ENCODE data around the gene TAMALIN.
A peak's percentile ranks its signal among the peaks of the same experiment; 100 is the strongest.

TAMALIN gene

DNA sequence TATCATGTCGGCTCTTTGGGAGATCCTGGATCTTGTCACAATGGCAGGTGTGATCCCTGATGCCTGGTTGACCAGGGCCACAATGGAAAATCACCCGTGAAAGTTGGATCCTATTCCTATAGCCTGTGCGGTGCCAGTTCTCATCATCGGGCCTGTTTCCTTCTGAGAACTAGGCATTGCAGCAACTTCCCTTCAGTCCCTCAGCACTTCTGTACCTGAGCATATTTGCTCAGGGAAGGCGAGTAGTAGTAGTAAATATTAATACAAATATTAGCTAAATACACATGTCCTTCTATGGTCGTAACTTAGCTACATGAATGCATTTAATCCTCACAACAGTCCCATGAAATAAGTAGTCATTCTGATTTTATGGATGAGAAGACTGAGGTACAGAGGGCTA, 22.1 kb upstream of the TAMALIN start:
- DNase-seq (ENCODE audit: low read depth) = no peak

DNA sequence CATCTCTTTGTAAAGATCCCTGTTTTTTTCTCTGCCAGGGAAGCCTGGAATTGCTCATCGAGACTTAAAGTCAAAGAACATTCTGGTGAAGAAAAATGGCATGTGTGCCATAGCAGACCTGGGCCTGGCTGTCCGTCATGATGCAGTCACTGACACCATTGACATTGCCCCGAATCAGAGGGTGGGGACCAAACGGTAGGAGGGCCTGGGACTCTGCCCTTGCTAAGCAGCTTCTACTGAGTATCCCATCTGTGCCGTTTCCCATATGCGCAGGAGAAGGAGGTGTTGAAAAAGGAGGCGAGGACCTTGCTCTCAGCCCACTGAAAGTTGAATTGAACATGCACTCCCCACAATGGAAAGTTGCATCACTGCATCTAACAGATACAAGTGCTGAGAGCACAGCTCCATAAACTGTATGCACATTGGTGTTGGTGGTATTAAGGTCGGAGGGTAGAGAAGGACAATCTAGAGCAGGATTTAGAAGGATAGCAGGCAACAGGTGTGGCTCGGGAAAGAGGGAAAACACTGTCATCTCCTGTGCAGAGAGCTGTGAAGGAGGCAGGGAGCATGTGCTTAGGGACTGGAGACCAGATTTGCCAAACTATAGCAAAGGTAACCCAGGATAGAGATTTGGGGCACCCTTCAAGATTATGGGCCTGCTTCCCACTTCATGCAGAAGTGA, 21.5 kb upstream of the TAMALIN start:
- no peak for DNase-seq (ENCODE audit: low read depth)

DNA sequence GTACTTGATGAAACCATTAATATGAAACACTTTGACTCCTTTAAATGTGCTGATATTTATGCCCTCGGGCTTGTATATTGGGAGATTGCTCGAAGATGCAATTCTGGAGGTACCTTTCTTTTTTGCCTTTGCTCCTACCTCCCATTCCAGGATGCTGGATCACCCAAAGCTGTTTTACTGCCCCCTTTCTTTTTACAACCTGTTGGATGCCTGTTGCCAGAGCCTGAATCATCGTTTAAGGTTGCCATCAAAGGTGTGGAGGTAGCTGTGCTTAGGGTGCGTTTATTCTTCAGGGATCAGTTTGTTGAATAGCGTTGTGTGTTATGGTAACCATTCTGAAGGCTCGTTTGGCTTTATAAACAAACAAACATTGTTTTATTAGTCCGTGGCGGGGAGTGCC, 19.9 kb upstream of the TAMALIN start:
- DNase-seq (ENCODE audit: low read depth) = no peak

DNA sequence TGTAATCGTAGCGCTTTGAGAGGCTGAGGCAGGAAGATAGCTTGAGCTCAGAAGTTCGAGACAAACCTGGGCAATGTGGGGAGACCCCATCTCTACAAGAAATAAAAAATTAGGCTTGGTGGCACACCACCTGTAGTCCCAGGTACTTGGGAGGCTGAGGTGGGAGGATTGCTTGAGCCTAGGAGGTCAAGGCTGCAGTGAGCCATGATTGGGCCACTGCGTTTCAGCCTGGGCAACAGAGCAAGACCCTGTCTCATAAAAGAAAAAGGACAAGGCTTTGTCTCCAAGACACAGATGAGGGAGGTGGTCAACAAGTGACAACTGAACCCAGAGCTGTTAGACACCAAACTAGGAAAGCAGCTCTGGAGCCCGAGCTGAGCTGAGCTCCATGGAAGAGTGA, 14.5 kb upstream of the TAMALIN start:
- DNase-seq (ENCODE audit: low read depth) = no peak

DNA sequence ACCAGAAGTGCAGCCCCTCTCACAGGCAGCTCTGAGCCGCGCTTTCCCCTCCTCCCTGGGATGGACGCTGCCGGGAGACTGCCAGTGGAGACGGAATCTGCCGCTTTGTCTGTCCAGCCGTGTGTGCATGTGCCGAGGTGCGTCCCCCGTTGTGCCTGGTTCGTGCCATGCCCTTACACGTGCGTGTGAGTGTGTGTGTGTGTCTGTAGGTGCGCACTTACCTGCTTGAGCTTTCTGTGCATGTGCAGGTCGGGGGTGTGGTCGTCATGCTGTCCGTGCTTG, 12.3 kb upstream of the TAMALIN start:
- no peak for DNase-seq (ENCODE audit: low read depth)

DNA sequence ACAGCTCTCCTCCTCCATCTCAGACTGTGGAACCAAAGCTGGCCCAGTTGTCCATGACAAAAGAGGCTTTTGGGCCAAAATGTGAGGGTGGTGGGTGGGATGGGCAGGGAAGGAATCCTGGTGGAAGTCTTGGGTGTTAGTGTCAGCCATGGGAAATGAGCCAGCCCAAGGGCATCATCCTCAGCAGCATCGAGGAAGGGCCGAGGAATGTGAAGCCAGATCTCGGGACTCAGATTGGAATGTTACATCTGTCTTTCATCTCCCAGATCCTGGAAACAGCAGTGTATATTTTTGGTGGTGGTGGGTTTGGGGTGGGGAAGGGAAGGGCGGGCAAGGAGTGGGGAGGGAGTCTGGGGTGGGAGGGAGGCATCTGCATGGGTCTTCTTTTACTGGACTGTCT, 11.8 kb upstream of the TAMALIN start:
- DNase-seq (ENCODE audit: low read depth) = no peak

DNA sequence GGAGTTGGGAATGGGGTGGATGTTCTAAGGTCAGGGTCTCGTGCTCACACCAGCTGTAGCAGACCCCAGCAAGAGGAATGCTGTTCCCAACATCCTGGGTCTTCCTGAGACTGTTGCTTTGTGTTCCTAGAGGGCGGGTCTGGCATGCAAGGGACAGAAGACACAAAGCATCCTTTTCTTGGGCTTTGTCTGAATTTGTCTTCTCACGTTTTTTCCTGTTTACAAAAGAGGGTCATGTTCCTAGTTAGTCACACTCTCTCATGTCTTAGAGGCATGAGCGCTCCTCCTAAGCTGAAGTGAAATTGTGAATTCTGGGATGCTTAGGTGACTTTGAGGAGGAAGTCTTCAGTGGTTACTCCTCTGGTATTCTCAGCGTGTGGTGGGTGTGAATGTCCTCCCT, 9.6 kb upstream of the TAMALIN start:
- no peak for DNase-seq (ENCODE audit: low read depth)

DNA sequence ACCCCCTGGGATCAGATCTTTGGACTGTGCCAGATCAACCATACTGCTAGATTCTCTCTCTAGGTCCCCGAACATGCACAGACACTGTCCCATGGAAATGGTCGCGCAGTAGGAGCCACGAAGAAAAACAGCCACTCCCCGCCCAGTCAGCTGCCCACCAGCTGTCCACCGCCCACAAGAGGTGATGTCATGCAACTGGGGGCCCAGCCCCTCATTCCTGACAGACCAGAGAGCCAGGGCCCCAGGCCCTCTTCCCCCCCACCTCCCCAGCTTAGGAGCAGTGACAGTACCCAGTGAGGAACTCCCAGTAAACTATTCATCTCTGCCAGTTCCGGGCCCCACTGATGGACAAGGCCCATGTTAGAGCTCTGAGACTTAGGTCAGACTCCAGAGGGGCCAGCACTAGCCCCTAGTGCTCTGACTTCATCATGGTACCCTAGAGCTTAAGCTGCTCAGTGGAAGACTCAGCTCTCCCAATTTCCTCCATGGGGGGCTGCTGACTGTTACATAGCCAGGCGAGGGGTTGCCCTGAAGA, 3.7 kb upstream of the TAMALIN start:
- no peak for DNase-seq (ENCODE audit: low read depth)

DNA sequence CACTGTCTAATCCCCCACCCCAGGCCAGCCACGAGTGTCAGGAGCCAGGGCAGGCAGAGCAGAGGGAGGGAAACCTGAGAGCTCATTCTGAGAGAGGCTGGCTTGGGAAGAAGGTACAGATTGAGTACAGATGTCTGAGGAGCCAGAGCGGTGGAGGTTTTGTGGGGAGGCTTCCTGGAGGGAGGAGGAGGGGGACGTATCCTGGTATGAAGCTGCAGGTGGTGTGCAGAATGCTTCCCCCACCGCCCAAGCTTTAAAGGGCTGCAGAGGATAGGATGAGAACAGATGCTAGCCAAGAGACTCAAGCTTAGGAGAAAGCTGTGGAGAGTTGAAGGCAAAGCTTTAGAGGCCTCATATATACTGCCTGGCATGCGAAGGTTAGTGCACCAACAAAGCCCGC, 3.2 kb upstream of the TAMALIN start:
- DNase-seq (ENCODE audit: low read depth) = no peak

DNA sequence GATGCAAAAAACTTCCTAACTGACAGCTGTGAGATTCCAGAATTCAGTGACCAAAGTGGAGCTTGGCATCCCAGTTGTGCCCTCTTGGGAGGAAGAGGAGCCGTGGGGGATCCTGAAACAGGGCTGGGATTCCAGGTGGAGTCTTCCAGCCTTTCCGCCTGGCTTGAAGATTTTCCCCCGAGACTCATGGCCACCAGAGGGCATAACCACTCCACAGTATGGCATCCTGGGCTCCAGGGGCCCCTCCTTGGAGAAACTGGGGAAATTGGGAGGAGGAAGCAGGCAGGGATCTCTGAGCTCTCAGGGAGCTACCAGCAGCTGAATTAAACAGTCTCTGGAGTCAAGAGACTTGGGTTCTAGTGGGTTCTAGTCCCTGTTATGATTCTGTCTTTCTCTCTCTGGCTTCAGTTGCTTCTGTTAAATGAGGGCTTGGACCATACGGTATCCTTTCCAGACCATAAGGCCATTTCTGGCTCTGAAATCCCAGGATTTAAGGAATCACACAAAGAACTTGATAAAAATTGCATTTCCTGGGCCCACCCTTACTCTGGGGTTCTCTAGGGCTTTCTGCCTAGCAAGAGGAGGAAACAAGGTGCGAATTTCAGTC, 2.6 kb upstream of the TAMALIN start:
- no peak for DNase-seq (ENCODE audit: low read depth)

DNA sequence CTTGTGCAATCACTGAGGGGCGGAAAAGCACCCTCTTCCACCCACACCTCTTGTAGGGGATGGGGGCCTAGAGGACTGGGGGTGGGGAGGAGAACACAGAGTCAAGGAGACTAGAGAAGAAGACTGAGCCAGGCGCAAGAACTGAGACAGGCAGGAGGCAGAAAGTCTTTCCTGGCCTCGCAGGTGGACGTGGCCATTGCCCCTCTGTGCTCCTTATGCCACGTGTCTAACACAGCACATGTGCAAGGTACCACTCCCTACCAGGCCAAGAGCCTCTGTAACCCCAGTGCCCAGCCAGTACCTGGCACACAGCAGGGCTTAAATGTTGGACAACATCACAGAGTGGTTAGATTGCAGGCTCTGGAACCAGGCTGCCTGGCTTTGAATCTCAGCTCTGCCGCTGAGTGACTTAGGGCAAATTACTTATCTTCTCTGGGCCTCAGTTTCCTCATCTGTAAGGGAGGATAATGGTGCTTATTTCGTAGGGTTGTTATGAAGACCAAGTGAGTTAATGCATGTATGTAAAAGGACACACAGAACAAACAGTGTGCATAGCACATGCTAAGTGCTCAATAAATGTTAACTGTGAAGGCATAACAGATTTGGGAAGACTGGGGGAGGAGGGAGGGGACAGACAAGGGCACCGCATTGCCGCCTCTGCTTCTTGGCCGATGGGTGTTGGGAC, 1.4 kb upstream of the TAMALIN start:
- no peak for DNase-seq (ENCODE audit: low read depth)

DNA sequence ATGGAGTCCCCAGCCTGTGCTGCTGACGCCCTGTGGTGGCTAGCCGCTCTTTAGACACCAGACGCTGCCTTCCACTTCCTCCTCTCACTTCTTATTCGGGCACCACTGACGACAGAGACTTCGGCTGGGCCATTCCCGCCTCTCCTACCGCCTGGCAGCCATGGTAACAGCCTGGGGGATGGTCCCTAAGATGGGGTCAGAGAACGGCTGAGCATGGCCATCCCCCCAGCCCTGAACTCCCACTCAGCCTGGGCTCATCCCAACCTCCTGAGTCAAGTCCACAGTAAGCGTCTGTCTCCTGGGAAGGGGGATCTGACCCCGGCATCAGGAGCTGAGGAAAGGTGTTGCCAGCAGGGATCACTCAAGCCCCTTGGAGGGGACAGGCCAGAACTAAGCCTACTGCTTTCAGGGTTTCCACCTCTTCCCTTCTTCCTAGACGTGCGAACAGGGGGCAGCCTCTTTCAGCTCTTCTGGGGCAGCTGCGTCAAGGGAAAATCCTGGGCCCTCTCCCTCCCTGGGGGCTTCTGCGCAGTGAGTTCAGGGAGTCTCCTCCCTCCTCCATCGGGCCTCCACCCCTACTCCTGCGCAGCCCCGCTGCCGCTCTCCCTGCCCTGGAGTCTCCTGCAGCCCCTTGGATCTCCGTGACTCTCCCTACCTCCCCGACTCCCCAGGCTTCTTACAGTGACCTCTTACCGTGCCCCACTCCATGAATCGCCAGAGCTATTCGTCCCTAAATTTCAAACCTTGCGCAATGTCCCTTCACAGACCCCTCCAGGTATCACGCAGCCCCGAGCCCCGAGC, 643 bp upstream of the TAMALIN start:
- DNase-seq (ENCODE audit: low read depth) = no peak

DNA sequence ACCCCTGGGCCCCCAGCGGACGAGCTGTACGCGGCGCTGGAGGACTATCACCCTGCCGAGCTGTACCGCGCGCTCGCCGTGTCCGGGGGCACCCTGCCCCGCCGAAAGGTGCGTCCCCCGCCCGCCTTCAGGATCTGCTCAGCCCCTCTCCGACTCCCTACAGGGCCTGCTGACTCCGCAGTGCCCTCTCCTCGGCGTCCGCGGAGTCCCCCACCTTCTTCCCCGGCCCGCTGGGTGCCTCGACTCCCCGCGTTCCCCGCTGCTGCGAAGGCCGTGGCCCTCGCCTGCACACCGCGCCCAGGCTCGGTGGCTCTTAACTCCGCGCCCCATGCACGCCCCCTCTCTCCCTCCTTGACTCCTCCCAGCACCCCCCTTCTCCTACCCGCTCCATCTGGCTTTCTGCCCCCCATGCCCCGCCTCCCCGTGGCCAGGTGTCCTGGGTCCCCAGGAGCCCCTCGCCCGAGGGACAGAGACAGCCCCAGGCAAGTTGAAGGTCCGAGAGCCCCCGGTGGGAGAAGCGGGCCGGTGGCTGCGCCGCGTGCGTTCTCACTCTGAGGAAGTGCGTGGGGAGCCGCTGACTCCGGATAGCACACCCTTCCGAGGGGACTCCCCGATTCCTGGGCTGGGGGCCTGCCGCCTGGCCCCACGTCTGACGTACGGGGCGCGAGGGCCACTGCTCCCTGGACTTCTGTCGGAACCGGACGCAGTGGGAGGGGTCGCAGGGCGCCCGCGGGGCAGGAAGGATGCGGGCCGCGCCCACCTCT, 594 bp downstream of the TAMALIN start:
- peak; percentile 35 for DNase-seq (ENCODE audit: low read depth)

DNA sequence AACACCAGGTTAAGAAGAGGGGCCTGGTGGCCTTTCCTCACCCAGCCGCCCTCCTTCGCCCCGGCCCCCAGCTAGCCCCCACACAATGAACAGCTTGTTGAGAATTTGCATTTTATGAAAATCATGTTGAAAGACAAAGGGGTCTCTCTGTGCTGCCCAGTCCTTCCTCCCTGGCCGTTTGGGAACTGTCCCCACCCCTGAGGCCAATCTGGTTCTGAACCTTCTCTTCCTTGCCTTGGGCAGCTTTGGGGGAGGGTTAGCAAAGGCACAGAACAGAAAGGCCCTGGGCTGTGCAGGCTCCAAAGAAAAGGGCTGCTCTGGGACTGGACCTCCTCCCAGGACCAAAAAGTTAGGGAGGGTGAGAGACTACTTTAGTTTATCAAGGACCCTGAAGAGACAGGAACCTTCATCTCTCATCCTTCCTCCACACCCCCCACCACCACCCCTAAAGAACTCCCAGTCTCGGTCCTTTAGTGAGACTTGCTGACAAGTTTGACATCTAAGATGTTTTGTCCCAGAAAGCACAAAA, 1.3 kb downstream of the TAMALIN start:
- no peak for DNase-seq (ENCODE audit: low read depth)

DNA sequence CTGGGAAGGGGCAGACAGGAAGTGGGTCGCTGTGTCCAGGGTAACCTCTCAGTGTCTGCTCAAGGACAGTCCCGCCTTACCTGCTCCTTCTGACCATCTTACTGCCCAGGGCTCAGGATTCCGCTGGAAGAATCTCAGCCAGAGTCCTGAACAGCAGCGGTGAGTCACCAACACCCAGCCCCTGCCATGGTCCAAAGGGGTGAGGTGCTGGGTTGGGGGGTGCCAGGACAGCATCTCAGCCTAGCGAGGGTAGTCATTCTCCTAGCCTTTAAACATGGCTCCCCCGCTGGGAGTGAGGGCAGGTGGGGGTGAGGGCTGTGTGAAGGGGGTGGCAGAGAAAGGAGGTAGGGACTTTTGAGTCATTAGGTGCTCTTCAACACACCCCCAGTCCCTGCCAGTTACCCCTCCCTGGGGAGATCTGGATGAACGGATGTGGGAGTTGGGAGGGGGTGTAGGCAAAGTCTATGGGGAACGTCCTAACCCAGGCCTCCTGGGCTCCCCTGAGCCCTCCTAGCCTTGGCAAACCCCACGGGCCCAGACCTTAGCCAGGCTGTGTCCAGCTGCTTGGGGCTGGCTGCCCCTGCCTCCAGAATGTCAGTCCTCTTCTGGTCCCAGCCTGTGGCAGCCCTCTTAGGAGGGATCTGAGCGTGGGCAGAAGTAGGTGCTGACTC, 2.5 kb downstream of the TAMALIN start:
- no peak for DNase-seq (ENCODE audit: low read depth)

DNA sequence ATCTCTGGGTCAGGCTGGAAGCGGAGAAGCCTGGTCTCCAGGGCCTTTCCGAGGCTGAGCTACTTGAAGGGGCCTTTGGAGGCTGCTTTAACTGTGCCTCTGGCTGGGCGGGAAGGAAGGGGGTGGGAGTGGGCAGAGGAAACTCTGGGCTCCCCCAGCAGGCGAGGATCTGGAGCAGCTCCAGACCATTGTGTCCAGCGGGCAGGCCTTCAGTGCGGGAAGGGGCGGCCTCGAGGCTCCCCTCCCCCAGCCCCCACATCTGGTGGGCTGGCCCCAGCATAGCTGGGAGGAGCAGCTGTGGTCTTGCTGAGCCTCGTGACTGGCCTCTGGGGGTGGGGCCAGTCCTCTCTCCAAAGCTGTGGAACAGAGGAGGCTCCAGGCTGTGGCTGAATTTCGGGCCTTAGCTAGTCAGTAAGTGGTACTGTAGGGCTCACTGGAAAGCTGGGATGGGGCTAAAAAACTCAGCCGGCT, 3.4 kb downstream of the TAMALIN start:
- DNase-seq (ENCODE audit: low read depth) = no peak

DNA sequence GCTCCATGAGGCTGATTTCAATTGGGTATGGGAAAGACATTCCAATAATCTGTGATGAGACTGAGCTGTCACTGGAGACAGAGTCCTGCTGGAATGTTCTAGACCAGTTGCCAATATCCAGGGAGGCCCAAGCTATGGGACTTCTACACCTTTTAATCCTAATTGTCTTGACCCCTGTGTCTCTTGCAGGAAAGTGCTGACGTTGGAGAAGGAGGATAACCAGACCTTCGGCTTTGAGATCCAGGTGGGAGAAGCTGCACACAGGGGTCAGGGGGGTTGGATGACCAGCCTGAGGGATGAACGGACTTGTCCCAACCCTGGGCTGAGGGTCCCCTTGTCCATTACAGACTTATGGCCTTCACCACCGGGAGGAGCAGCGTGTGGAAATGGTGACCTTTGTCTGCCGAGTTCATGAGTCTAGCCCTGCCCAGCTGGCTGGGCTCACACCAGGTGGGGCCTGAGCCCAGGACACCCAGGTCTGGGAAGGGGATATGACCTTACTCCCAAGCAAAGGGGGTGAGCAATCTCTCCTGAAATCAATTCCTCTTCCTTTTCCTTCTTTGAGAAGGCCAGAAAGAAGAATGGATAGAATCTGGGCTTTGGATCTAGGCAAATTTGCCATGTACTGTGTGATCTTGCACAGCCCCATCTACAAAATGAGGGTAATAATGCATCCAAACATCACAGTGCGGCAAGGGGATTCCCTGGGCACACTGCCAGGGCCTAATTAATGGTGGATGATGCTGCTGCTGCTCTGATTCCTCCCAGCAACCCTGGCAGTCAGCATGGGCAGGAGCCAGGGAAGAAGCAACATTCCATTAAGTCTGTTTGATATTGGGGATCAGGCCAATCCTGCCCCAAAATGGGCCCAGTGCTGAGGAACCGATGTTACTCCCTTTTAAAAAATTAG, 4.2 kb downstream of the TAMALIN start:
- no peak for DNase-seq (ENCODE audit: low read depth)

DNA sequence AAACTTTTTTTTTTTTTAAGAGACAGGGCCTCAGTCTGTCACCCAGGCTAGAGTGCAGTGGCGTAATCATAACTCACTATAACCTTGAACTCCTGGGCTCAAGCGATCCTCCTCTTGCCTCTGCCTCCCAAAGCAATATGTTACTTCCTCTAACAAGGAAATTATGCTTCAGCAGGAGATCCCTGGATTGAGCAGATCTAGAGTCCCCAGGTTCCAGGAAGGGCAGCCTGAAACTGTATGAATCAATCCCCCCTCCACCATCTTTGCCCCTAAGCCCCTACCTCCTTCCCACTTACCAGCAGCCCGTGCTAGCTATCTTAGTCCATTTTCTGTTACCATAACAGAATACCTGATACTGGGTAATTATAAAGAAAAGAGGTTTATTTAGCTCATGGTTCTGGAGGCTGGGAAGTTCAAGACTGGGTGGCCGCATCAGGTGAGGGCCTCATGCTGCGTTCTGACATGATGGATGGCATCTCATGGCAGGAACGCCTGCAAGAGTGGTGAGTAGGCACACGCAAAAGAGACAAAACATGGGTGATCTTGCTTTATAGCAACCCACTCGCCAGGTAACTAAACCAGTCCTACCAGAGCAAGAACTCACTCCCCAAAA, 5.0 kb downstream of the TAMALIN start:
- DNase-seq (ENCODE audit: low read depth) = no peak

DNA sequence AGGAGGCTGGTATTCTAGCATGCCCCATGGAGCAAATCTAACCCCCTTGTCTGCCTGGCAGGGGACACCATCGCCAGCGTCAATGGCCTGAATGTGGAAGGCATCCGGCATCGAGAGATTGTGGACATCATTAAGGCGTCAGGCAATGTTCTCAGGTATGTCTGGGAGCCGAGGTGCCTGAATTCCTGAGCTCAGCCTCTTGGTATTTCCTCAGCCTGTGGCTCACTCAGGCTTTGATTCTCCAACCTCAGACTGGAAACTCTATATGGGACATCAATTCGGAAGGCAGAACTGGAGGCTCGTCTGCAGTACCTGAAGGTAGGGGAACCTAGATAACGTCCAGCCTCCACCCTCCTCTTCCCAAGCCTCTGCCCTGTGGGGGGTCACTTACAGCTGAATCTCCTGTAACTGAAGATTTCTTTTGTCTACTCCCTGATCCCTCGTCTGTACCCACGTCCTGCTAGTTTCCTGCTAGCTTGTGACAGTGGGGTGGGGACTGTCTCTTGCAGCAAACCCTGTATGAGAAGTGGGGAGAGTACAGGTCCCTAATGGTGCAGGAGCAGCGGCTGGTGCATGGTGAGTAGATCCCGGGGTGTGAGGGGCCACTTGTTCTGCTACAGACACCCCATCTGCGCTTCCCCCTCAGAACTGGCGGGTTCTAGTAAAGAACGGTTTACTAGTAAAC, 7.0 kb downstream of the TAMALIN start:
- DNase-seq (ENCODE audit: low read depth) = no peak
